Measurements from ENCODE around the gene CLDN9. TPM values are rescaled to one million over a fixed set of nuclear protein-coding genes. Genes with fewer than 3 reads are reported as not detected.

The CLDN9 gene
- total RNA-seq, 4 donors from 2014 or later, result not detected

GRCh38 chr16:2987833-2988232, 24.9 kb upstream of the CLDN9 start:
- Histone ChIP-seq H3K27me3 (peaks cover 0 to 49% (median 0%) of the 10 kb centered on the region in 4 donors), H3K27ac (no peak overlapping the region), H3K4me3 (no peak overlapping the region), H3K9me3 (no peaks in the 10 kb centered on the region), H3K36me3 (no peaks in the 10 kb centered on the region), H3K4me1 (peaks cover 15 to 63% (median 21%) of the 10 kb centered on the region in 3 donors)
- intact Hi-C loops (cut with DNase I), result no loop called here
- TF ChIP-seq CTCF (IDR thresholded peaks at IDR 0.05), result no peak
- TF ChIP-seq POLR2A (IDR thresholded peaks at IDR 0.05), result no peak
- no peak for DNase-seq
- WGBS, 2 donors, result no CpG with 5 or more reads among the region's 8 CpGs

GRCh38 chr16:2988590-2989099, 24.1 kb upstream of the CLDN9 start:
- intact Hi-C loops (cut with DNase I), result no loop called here
- WGBS, 2 donors, result 20 to 43% methylated on average over 1 to 4 of the region's 8 CpGs
- no peak for DNase-seq
- H3K27ac ChIP-seq, result no peak overlapping the region
- TF ChIP-seq POLR2A (IDR thresholded peaks at IDR 0.05) (no peak), CTCF (IDR thresholded peaks at IDR 0.05) (no peak)
- H3K4me1 ChIP-seq, result peaks cover 18 to 61% (median 18%) of the 10 kb centered on the region in 3 donors
- H3K9me3 ChIP-seq, result no peaks in the 10 kb centered on the region
- H3K36me3 ChIP-seq, result no peaks in the 10 kb centered on the region
- no peak overlapping the region for H3K4me3 ChIP-seq
- peaks cover 0 to 49% (median 0%) of the 10 kb centered on the region in 4 donors for H3K27me3 ChIP-seq

- intact Hi-C loops (cut with DNase I), result no loop called here
- no peak overlapping the region for H3K4me3 ChIP-seq
- no peak overlapping the region for H3K27ac ChIP-seq
- no peak for DNase-seq
- 40% methylated on average over 1 of the region's 10 CpGs; no CpG with 5 or more reads in 1 of the 2 donors for WGBS, 2 donors
- peaks cover 4 to 59% (median 12%) of the 10 kb centered on the region in 3 donors for H3K4me1 ChIP-seq
- TF ChIP-seq POLR2A (IDR thresholded peaks at IDR 0.05) (no peak), CTCF (IDR thresholded peaks at IDR 0.05) (no peak)
- no peaks in the 10 kb centered on the region for H3K9me3 ChIP-seq
- H3K27me3 ChIP-seq, result peaks cover 0 to 49% (median 0%) of the 10 kb centered on the region in 4 donors
- no peaks in the 10 kb centered on the region for H3K36me3 ChIP-seq
These were observed 21.8 kb upstream of the CLDN9 start for GRCh38 chr16:2990891-2991290.

GRCh38 chr16:2991566-2992261, 21.0 kb upstream of the CLDN9 start:
- Histone ChIP-seq H3K27me3 (peaks cover 0 to 53% (median 0%) of the 10 kb centered on the region in 4 donors), H3K4me3 (no peak overlapping the region), H3K36me3 (no peaks in the 10 kb centered on the region), H3K4me1 (peaks cover 3 to 51% (median 12%) of the 10 kb centered on the region in 3 donors), H3K9me3 (no peaks in the 10 kb centered on the region), H3K27ac (no peak overlapping the region)
- no peak for DNase-seq
- 76 to 90% methylated on average over 2 to 5 of the region's 12 CpGs for WGBS, 2 donors
- TF ChIP-seq POLR2A (IDR thresholded peaks at IDR 0.05), result no peak
- no peak for TF ChIP-seq CTCF (IDR thresholded peaks at IDR 0.05)
- intact Hi-C loops (cut with DNase I), result no loop called here

GRCh38 chr16:2992383-2993081, 20.2 kb upstream of the CLDN9 start:
- Histone ChIP-seq H3K27me3 (peaks cover 0 to 53% (median 0%) of the 10 kb centered on the region in 4 donors), H3K9me3 (no peaks in the 10 kb centered on the region), H3K27ac (no peak overlapping the region), H3K36me3 (no peaks in the 10 kb centered on the region), H3K4me1 (peaks cover 3 to 50% (median 12%) of the 10 kb centered on the region in 3 donors), H3K4me3 (no peak overlapping the region)
- DNase-seq, result no peak
- TF ChIP-seq CTCF (IDR thresholded peaks at IDR 0.05), result no peak
- TF ChIP-seq POLR2A (IDR thresholded peaks at IDR 0.05), result no peak
- intact Hi-C loops (cut with DNase I), result no loop called here
- 18 to 62% methylated on average over 5 to 8 of the region's 14 CpGs for WGBS, 2 donors

Measured in esophagus squamous epithelium (tissue), 5 donors.